Ishikawa (cell line): ENCODE results near the gene SERTAD3.

Experiments used
- YY1 ChIP-seq: IDR thresholded peaks from 2 replicates; pipeline ENCODE4 v1.6.1; 2012; ENCODE audit warnings: low read depth
- TF ChIP-seq, protein P1 (sequence below): IDR thresholded peaks from 2 replicates; pipeline ENCODE4 v1.6.1; 2012; ENCODE audit warnings: low read depth, mild to moderate bottlenecking

DNA sequence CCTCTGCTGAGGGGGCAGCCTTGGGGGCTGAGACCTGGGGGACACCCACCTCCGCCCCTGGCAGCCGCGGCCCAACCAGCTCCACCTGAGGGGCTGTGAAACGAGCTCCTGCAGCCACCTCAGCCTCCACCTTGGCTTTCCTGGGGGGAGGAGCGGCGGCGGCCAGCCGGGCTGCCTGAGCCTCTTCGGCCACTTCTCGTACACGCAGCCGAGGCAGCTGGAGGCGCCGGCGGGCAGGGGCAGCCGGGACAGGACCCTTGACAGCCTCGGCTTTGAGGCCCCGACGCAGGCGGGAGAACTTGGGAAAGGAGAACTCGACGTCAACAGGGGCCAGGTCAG is 46.6 kb downstream of the SERTAD3 start:
- TF ChIP-seq YY1: no peak
- TF ChIP-seq, protein P1, sequence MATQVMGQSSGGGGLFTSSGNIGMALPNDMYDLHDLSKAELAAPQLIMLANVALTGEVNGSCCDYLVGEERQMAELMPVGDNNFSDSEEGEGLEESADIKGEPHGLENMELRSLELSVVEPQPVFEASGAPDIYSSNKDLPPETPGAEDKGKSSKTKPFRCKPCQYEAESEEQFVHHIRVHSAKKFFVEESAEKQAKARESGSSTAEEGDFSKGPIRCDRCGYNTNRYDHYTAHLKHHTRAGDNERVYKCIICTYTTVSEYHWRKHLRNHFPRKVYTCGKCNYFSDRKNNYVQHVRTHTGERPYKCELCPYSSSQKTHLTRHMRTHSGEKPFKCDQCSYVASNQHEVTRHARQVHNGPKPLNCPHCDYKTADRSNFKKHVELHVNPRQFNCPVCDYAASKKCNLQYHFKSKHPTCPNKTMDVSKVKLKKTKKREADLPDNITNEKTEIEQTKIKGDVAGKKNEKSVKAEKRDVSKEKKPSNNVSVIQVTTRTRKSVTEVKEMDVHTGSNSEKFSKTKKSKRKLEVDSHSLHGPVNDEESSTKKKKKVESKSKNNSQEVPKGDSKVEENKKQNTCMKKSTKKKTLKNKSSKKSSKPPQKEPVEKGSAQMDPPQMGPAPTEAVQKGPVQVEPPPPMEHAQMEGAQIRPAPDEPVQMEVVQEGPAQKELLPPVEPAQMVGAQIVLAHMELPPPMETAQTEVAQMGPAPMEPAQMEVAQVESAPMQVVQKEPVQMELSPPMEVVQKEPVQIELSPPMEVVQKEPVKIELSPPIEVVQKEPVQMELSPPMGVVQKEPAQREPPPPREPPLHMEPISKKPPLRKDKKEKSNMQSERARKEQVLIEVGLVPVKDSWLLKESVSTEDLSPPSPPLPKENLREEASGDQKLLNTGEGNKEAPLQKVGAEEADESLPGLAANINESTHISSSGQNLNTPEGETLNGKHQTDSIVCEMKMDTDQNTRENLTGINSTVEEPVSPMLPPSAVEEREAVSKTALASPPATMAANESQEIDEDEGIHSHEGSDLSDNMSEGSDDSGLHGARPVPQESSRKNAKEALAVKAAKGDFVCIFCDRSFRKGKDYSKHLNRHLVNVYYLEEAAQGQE: no peak
